HG03039 (cell line): ENCODE results near the gene NXPH1.

Experiments
- ATAC-seq: cut with Tn5 transposase; IDR thresholded peaks from one replicate; pipeline ENCODE4 v1.9.1; 2021; ENCODE audit warnings: mild to moderate bottlenecking, moderate library complexity; ENCODE audit not compliant: unreplicated experiment

Gene NXPH1

GRCh38 chr7:8585591-8585990 is 152.2 kb downstream of the NXPH1 start:
- no peak for ATAC-seq

DNA sequence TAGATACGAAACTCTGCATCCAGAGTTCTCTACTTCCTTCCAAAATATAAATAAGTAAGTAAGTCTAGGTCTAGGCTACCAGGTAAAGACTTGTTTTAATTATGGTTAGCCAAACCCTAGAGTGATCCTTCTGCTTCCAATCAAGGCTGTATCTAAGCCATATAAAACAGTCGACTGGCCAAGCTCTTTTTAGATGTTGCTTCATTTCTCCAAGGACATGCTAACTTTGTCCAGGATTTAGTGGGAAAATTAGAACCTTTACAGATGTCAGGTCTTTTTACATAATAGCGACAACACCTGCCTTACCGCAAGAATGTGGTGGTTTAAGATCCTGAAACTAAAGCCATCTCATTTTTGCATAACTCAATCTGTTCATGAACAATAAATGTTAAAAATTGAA is 156.8 kb downstream of the NXPH1 start:
- no peak for ATAC-seq

GRCh38 chr7:8590791-8591190 is 157.4 kb downstream of the NXPH1 start:
- no peak for ATAC-seq

- ATAC-seq: no peak
Observed at GRCh38 chr7:8591289-8591688, 157.9 kb downstream of the NXPH1 start.

GRCh38 chr7:8592167-8592566 is 158.8 kb downstream of the NXPH1 start:
- ATAC-seq: no peak

GRCh38 chr7:8594115-8594514 is 160.7 kb downstream of the NXPH1 start:
- ATAC-seq: no peak

- no peak for ATAC-seq
Observed at GRCh38 chr7:8597565-8597964, 164.2 kb downstream of the NXPH1 start.

DNA sequence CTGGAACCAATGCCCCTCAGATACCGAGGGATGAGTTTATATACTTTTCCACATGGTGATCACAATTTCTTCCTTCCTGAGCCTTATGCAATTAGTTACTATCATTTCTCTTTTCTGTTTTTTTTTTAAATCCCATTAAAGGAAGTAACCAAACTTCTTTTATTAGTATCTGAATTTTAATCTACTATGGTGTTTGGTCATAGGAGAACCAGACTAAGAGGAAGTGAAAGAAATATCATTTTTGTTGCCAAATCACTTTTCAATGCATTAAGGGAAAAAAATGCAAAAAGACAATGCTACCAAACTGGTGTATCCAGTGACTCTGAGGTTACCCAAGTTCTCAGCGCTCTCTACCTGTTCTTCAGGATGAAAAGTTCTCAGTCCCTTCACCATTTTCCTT is 167.7 kb downstream of the NXPH1 start:
- ATAC-seq: no peak

DNA sequence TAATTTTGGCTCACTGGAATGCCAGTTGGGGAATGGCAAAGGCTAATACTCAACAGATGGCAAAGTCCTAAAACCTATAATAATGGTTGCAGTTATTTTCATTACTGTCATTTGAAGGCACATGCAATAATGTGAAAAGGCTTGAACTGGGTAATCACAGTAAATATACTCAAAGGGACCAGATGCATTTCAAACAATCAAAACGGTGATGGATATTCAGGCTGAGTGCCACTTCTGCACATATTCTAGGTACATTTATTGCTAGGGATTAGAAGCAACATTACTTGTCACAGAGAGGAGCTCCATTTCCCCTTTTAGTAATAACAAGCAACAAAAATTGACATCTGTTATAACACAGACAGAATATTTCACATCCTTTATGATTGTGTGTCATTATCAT is 171.8 kb downstream of the NXPH1 start:
- ATAC-seq: no peak

- ATAC-seq: no peak
Observed at GRCh38 chr7:8612584-8612983, 179.2 kb downstream of the NXPH1 start.

DNA sequence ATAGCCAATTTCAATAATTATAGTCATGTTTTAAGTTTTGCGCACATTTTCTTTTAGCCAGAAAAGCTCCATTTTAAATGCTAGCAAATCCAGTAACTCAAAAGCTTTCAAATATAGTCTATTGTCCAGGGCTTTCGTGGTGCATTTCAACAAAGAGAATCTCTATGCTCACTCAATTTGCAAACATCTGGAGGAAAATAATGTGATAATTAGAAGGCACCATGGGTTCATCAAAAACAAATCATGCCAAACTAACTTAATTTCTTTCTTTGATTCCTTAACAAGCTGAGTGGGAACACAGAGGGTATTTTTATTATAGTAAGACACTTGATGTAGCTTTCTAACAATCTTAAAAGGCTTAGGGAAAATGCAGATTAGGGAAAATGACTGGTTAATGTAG is 179.8 kb downstream of the NXPH1 start:
- no peak for ATAC-seq

DNA sequence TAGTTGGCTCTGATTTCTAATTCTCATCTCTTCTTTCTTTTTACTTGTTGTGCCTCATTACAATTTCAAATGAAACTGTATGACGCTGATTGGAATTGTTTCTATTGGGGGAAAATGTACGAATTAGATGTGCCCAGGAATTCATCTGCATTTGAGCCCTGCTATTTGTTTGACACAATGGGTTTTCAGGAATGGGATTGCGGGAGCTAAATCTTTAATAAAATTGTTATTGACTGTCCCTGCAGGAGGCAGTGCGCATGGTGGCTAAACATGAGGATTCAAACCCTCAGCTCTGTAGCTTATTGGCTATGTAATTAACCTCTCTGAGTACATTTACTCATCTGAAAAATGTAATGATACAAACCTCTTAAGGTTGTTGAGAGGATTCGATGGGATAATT is 181.6 kb downstream of the NXPH1 start:
- no peak for ATAC-seq

DNA sequence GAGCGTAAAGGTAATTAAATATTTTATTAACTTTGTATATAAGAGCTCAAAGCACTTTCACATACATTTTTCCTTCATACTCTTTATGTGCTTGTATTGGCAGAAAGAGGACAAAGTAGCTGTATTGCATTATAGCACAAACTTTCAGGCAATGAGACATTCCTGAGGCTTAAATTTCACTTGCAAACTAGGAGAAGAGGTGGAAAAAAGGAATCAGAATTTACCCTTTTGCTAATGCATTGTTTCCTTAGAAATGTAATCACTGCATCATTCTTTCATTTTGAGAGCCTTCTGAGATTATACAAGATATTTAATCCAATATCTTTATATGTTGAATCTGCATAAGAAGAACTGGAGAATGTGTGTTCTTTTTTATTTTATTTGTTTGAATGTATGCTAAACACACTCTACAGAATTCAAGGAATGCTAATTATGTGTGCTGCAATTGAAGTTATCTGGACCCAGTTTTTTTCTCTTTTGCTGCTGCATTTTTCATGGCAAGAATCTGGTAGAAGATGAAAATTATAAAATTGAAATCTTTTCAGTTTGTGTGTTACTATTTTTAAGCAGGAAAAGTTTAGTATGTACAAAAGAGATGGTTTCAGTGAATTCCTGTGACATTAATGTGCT is 185.1 kb downstream of the NXPH1 start:
- no peak for ATAC-seq

GRCh38 chr7:8620169-8620568 is 186.8 kb downstream of the NXPH1 start:
- ATAC-seq: no peak

DNA sequence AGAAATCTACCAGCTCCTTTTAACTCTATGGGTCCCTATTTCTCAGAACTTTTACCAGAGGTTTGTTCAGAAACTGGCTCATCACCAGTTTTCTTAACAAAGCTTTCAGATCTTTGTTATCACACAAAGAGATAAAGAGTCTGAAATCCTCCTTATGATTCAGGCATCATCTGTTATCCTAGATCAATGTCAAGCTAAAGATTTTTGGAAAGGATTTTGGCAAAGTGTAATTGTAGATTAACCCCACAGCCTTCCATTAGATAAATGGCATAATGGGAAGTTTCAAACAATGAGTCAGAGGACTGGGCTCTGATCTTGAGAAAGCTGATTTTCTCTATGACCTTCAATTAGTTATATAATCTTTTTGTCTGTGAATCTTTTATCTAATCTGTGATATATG is 192.2 kb downstream of the NXPH1 start:
- no peak for ATAC-seq

DNA sequence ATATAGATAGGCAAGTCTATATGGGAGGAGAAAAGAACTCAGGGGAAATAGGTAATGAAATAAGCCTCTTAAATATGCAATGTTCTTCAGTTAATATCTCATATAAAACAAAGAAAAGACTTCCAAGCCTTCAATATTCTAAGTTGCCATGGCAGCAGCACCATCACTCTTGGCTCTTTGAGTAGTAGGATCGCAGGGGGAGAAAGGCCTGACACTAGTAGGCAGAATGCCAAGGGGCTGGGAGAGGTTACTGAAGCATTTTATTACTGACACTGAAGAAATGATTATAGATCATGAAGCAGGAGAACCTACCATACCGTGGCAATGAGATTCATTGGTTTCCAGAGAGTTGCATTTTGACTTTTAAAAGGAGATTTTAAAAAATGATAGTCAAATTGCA is 193.9 kb downstream of the NXPH1 start:
- ATAC-seq: no peak

GRCh38 chr7:8628656-8629055 is 195.2 kb downstream of the NXPH1 start:
- ATAC-seq: no peak

- ATAC-seq: no peak
Observed at GRCh38 chr7:8629504-8629903, 196.1 kb downstream of the NXPH1 start.

- no peak for ATAC-seq
Observed at GRCh38 chr7:8637322-8637721, 203.9 kb downstream of the NXPH1 start.

GRCh38 chr7:8638076-8638475 is 204.7 kb downstream of the NXPH1 start:
- ATAC-seq: no peak

GRCh38 chr7:8639668-8640067 is 206.3 kb downstream of the NXPH1 start:
- ATAC-seq: no peak

DNA sequence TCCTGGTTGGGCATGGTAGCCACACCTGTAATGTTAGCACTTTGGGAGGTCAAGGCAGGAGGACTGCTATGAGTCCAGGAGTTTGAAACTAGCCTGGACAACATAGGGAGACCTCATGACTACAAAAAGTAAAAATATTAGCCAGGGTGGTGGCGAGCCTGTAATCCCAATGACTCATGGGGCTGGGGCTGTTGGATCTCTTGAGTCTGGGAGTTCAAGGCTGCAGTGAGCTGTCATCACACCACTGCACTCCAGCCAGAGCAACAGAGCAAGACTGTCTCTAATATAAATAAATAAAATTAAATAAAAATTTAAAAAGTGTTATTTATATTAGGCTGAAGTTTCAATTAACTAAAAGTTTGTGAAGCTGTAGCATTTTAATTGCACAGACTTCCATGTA is 207.3 kb downstream of the NXPH1 start:
- no peak for ATAC-seq
